Measurements from ENCODE around the gene PTRH1.

Gene PTRH1

GRCh38 chr9:127680846-127681245 lies 34.6 kb downstream of the PTRH1 start:
- no peaks in the 10 kb centered on the region for H4K20me1 ChIP-seq (ENCODE audit: insufficient read depth, low read length)
- H2AFZ ChIP-seq (ENCODE audit: low read length): no peak overlapping the region
- no peaks in the 10 kb centered on the region for H3K9me2 ChIP-seq (ENCODE audit: low read depth, low read length)
- no peaks in the 10 kb centered on the region for H3K36me3 ChIP-seq (ENCODE audit: insufficient read depth, low read length)
- H3K27me3 ChIP-seq (ENCODE audit: insufficient read depth, low read length): no peaks in the 10 kb centered on the region
- no peaks in the 10 kb centered on the region for H3K9me3 ChIP-seq (ENCODE audit: low read length)
- no peaks in the 10 kb centered on the region for H3F3A ChIP-seq (ENCODE audit: insufficient read depth, low read length)
- H3K27ac ChIP-seq (ENCODE audit: low read depth, low read length, poor library complexity, severe bottlenecking): no peak overlapping the region
- H3K4me2 ChIP-seq (ENCODE audit: low read length): no peak overlapping the region
- no peak overlapping the region for H3K4me3 ChIP-seq (ENCODE audit: low read depth, low read length, poor library complexity, severe bottlenecking)
- no peaks in the 10 kb centered on the region for H3K79me2 ChIP-seq (ENCODE audit: insufficient read depth, low read length)
- TF ChIP-seq CTCF (IDR thresholded peaks at IDR 0.05; ENCODE audit: low read length) (no peak), EZH2 (IDR thresholded peaks at IDR 0.05; ENCODE audit: borderline replicate concordance, low read length) (no peak)
- H3K9ac ChIP-seq (ENCODE audit: low read length): no peak overlapping the region
- H3K4me1 ChIP-seq (ENCODE audit: insufficient read depth, low read length, severe bottlenecking): no peaks in the 10 kb centered on the region

- Histone ChIP-seq H3F3A (ENCODE audit: insufficient read depth, low read length) (no peaks in the 10 kb centered on the region), H3K4me2 (ENCODE audit: low read length) (no peak overlapping the region), H3K27me3 (ENCODE audit: insufficient read depth, low read length) (no peaks in the 10 kb centered on the region), H3K79me2 (ENCODE audit: insufficient read depth, low read length) (no peaks in the 10 kb centered on the region), H3K27ac (ENCODE audit: low read depth, low read length, poor library complexity, severe bottlenecking) (no peak overlapping the region), H3K9me2 (ENCODE audit: low read depth, low read length) (no peaks in the 10 kb centered on the region), H3K4me3 (ENCODE audit: low read depth, low read length, poor library complexity, severe bottlenecking) (no peak overlapping the region), H3K4me1 (ENCODE audit: insufficient read depth, low read length, severe bottlenecking) (no peaks in the 10 kb centered on the region), H2AFZ (ENCODE audit: low read length) (no peak overlapping the region), H4K20me1 (ENCODE audit: insufficient read depth, low read length) (no peaks in the 10 kb centered on the region), H3K36me3 (ENCODE audit: insufficient read depth, low read length) (no peaks in the 10 kb centered on the region), H3K9me3 (ENCODE audit: low read length) (no peaks in the 10 kb centered on the region), H3K9ac (ENCODE audit: low read length) (no peak overlapping the region)
- no peak for TF ChIP-seq EZH2 (IDR thresholded peaks at IDR 0.05; ENCODE audit: borderline replicate concordance, low read length)
These were observed 35.2 kb downstream of the PTRH1 start for GRCh38 chr9:127680226-127680625.

GRCh38 chr9:127679506-127679905 lies 36.0 kb downstream of the PTRH1 start:
- no peak overlapping the region for H3K4me2 ChIP-seq (ENCODE audit: low read length)
- no peak for TF ChIP-seq CTCF (IDR thresholded peaks at IDR 0.05; ENCODE audit: low read length)
- H3K4me3 ChIP-seq (ENCODE audit: low read depth, low read length, poor library complexity, severe bottlenecking): no peak overlapping the region
- H3K9me3 ChIP-seq (ENCODE audit: low read length): no peaks in the 10 kb centered on the region
- H3K27ac ChIP-seq (ENCODE audit: low read depth, low read length, poor library complexity, severe bottlenecking): no peak overlapping the region
- H2AFZ ChIP-seq (ENCODE audit: low read length): no peak overlapping the region
- H3K79me2 ChIP-seq (ENCODE audit: insufficient read depth, low read length): no peaks in the 10 kb centered on the region
- no peaks in the 10 kb centered on the region for H3K36me3 ChIP-seq (ENCODE audit: insufficient read depth, low read length)
- H4K20me1 ChIP-seq (ENCODE audit: insufficient read depth, low read length): no peaks in the 10 kb centered on the region
- H3K27me3 ChIP-seq (ENCODE audit: insufficient read depth, low read length): no peaks in the 10 kb centered on the region
- no peaks in the 10 kb centered on the region for H3K9me2 ChIP-seq (ENCODE audit: low read depth, low read length)
- H3K9ac ChIP-seq (ENCODE audit: low read length): no peak overlapping the region
- no peaks in the 10 kb centered on the region for H3K4me1 ChIP-seq (ENCODE audit: insufficient read depth, low read length, severe bottlenecking)
- H3F3A ChIP-seq (ENCODE audit: insufficient read depth, low read length): no peaks in the 10 kb centered on the region

GRCh38 chr9:127676638-127677037 lies 38.8 kb downstream of the PTRH1 start:
- H3K27ac ChIP-seq (ENCODE audit: low read depth, low read length, poor library complexity, severe bottlenecking): no peak overlapping the region
- no peak overlapping the region for H3K9ac ChIP-seq (ENCODE audit: low read length)
- TF ChIP-seq CTCF (IDR thresholded peaks at IDR 0.05; ENCODE audit: low read length) (no peak), EZH2 (IDR thresholded peaks at IDR 0.05; ENCODE audit: borderline replicate concordance, low read length) (no peak)
- no peaks in the 10 kb centered on the region for H3K27me3 ChIP-seq (ENCODE audit: insufficient read depth, low read length)
- no peaks in the 10 kb centered on the region for H3K9me3 ChIP-seq (ENCODE audit: low read length)
- no peak overlapping the region for H3K4me2 ChIP-seq (ENCODE audit: low read length)
- no peaks in the 10 kb centered on the region for H4K20me1 ChIP-seq (ENCODE audit: insufficient read depth, low read length)
- H3K4me1 ChIP-seq (ENCODE audit: insufficient read depth, low read length, severe bottlenecking): no peaks in the 10 kb centered on the region
- no peak overlapping the region for H3K4me3 ChIP-seq (ENCODE audit: low read depth, low read length, poor library complexity, severe bottlenecking)
- no peaks in the 10 kb centered on the region for H3K36me3 ChIP-seq (ENCODE audit: insufficient read depth, low read length)
- H2AFZ ChIP-seq (ENCODE audit: low read length): no peak overlapping the region
- H3K79me2 ChIP-seq (ENCODE audit: insufficient read depth, low read length): no peaks in the 10 kb centered on the region
- no peaks in the 10 kb centered on the region for H3K9me2 ChIP-seq (ENCODE audit: low read depth, low read length)
- H3F3A ChIP-seq (ENCODE audit: insufficient read depth, low read length): no peaks in the 10 kb centered on the region

Measured in OCI-LY1 (cell line).